Measurements from ENCODE around the gene LCE5A. TPM values are rescaled to one million over a fixed set of nuclear protein-coding genes. Genes with fewer than 3 reads are reported as not detected.

The LCE5A gene
- total and polyA plus RNA-seq, 3 donors from 2014 or later = 0.37 to 0.44 TPM; not detected in 1

GRCh38 chr1:152495066-152495675, 15.4 kb upstream of the LCE5A start:
- DNase-seq = no peak
- TF ChIP-seq, protein P1, sequence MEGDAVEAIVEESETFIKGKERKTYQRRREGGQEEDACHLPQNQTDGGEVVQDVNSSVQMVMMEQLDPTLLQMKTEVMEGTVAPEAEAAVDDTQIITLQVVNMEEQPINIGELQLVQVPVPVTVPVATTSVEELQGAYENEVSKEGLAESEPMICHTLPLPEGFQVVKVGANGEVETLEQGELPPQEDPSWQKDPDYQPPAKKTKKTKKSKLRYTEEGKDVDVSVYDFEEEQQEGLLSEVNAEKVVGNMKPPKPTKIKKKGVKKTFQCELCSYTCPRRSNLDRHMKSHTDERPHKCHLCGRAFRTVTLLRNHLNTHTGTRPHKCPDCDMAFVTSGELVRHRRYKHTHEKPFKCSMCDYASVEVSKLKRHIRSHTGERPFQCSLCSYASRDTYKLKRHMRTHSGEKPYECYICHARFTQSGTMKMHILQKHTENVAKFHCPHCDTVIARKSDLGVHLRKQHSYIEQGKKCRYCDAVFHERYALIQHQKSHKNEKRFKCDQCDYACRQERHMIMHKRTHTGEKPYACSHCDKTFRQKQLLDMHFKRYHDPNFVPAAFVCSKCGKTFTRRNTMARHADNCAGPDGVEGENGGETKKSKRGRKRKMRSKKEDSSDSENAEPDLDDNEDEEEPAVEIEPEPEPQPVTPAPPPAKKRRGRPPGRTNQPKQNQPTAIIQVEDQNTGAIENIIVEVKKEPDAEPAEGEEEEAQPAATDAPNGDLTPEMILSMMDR (IDR thresholded peaks at IDR 0.05) = no peak
- TF ChIP-seq POLR2A (IDR thresholded peaks at IDR 0.05) = no peak
- WGBS, 2 donors = 51 to 67% methylated on average over 4 of the region's 4 CpGs
- Histone ChIP-seq H3K9me3 (no peaks in the 10 kb centered on the region), H3K36me3 (ENCODE audit: low read depth, missing control alignments) (no peaks in the 10 kb centered on the region), H3K27ac (no peak overlapping the region), H3K4me3 (no peak overlapping the region), H3K4me1 (no peaks in the 10 kb centered on the region), H3K27me3 (no peaks in the 10 kb centered on the region)
- intact Hi-C loops (cut with DNase I; ENCODE audit: low total_unique reads) = no loop called here

DNA sequence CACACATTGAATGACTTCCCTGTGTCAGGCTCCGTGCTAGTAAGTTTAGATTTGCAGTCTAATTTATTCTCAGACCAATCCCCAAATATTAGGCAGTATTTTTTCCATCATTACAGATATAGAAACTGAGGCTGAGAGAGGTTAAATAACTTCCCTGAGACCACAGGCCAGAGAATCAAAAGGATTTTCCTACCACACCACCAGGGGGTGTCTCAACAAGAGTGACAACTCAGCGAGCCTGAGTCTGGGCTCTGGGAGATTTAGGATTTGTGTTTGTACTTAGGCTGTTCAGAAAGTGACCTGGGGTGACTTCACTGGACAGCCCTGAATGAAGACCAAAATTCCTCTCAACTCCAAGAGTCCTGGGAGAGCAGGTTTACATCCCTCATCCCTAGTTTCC, 13.3 kb upstream of the LCE5A start:
- Histone ChIP-seq H3K4me3 (no peak overlapping the region), H3K9me3 (no peaks in the 10 kb centered on the region), H3K4me1 (no peaks in the 10 kb centered on the region), H3K27ac (no peak overlapping the region), H3K36me3 (ENCODE audit: low read depth, missing control alignments) (no peaks in the 10 kb centered on the region), H3K27me3 (no peaks in the 10 kb centered on the region)
- 42 to 62% methylated on average over 2 of the region's 2 CpGs for WGBS, 2 donors
- DNase-seq = no peak
- TF ChIP-seq POLR2A (IDR thresholded peaks at IDR 0.05) = no peak
- TF ChIP-seq, protein P1 (IDR thresholded peaks at IDR 0.05) = no peak
- intact Hi-C loops (cut with DNase I; ENCODE audit: low total_unique reads) = no loop called here

- H3K27me3 ChIP-seq = no peaks in the 10 kb centered on the region
- H3K4me3 ChIP-seq = no peak overlapping the region
- no peak overlapping the region for H3K27ac ChIP-seq
- H3K4me1 ChIP-seq = no peaks in the 10 kb centered on the region
- no peaks in the 10 kb centered on the region for H3K36me3 ChIP-seq (ENCODE audit: low read depth, missing control alignments)
- intact Hi-C loops (cut with DNase I; ENCODE audit: low total_unique reads) = no loop called here
- 55 to 57% methylated on average over 2 of the region's 2 CpGs for WGBS, 2 donors
- H3K9me3 ChIP-seq = no peaks in the 10 kb centered on the region
- peak; percentile 31 for DNase-seq
- TF ChIP-seq, protein P1 (IDR thresholded peaks at IDR 0.05) = no peak
- TF ChIP-seq POLR2A (IDR thresholded peaks at IDR 0.05) = no peak
These were observed 8.9 kb upstream of the LCE5A start for GRCh38 chr1:152501704-152502103.

DNA sequence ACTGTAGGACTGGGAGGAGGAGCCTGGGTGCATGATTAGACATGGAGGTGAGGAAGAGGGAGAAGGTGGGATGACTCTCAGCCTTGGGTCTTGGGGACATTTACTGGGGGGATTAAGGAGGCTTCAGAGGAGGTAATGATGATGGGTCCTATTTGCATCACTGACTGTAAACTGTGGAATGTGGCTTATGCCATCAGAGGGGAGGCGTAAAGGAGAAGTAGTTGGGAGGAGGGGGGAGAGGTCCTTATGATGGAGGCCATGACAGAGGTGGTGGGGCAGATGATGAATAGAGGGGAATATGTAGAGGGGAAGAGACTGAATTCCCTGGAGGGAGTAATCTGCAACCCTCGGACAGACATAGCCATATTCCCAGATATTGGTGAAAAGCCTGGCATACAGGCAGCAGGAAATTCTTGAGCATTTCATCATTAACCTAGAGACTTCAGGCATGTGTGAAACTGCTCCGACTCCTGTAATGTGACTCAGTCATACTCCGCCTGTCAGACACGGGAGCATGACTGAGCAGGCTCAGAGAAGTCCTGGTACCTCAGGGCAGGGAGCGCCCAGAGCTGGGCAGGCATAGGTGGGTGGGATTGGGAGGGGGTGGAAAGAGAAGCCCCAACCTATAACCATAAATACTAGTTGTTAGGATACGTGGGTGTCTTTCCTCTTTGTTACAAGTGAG, 8.0 kb upstream of the LCE5A start:
- H3K27ac ChIP-seq = no peak overlapping the region
- no peaks in the 10 kb centered on the region for H3K27me3 ChIP-seq
- no peaks in the 10 kb centered on the region for H3K4me1 ChIP-seq
- H3K4me3 ChIP-seq = no peak overlapping the region
- H3K36me3 ChIP-seq (ENCODE audit: low read depth, missing control alignments) = no peaks in the 10 kb centered on the region
- intact Hi-C loops (cut with DNase I; ENCODE audit: low total_unique reads) = no loop called here
- no peaks in the 10 kb centered on the region for H3K9me3 ChIP-seq
- no peak for DNase-seq
- TF ChIP-seq POLR2A (IDR thresholded peaks at IDR 0.05) = no peak
- TF ChIP-seq, protein P1 (IDR thresholded peaks at IDR 0.05) = no peak
- WGBS, 2 donors = 85 to 86% methylated on average over 7 of the region's 7 CpGs

DNA sequence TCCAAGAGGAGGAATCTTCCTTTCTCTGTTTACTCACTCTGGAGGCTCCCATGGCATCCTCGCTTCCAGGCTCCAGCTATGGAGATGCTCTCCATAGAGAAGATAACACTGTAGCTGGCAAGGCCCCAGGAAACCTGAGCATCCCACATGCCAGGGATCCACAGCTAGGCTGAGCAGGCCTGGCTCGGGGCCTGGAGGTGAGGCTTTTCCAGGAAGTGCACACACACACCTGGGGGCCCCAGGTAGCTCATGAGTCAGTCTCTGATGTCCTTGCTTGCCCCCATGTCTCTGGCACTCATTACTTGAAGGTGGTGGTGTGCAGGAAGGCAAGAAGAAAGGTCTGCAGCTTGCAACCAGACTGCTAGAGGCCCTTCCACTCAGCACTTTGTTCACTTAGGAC, 5.5 kb upstream of the LCE5A start:
- Histone ChIP-seq H3K27ac (no peak overlapping the region), H3K4me3 (no peak overlapping the region), H3K9me3 (no peaks in the 10 kb centered on the region), H3K27me3 (no peaks in the 10 kb centered on the region), H3K36me3 (ENCODE audit: low read depth, missing control alignments) (no peaks in the 10 kb centered on the region), H3K4me1 (no peaks in the 10 kb centered on the region)
- intact Hi-C loops (cut with DNase I; ENCODE audit: low total_unique reads) = no loop called here
- DNase-seq = no peak
- no peak for TF ChIP-seq POLR2A (IDR thresholded peaks at IDR 0.05)
- TF ChIP-seq, protein P1 (IDR thresholded peaks at IDR 0.05) = no peak
- 90 to 94% methylated on average over 2 of the region's 2 CpGs for WGBS, 2 donors

Measured in testis (tissue), 3 donors.